ENCODE data around the gene DNAAF1. TPM values are rescaled to one million over a fixed set of nuclear protein-coding genes. Genes with fewer than 3 reads are reported as not detected.

DNAAF1 gene
- total RNA-seq, 2 donors from 2014 or later: 0.20 TPM; not detected in 1

GRCh38 chr16:84131117-84131516, 14.0 kb upstream of the DNAAF1 start:
- intact Hi-C loops (cut with DNase I): no loop called here

GRCh38 chr16:84132527-84133285, 12.4 kb upstream of the DNAAF1 start:
- H3K27ac ChIP-seq: no peak overlapping the region
- no peaks in the 10 kb centered on the region for H3K27me3 ChIP-seq
- H3K4me1 ChIP-seq: no peaks in the 10 kb centered on the region
- TF ChIP-seq CTCF (IDR thresholded peaks at IDR 0.05): no peak
- no peaks in the 10 kb centered on the region for H3K9me3 ChIP-seq
- intact Hi-C loops (cut with DNase I): no loop called here
- no peak overlapping the region for H3K9ac ChIP-seq (ENCODE audit: low read depth in 2 of 2, low read length in 2 of 2)
- H3K36me3 ChIP-seq: no peaks in the 10 kb centered on the region
- DNase-seq: no peak
- no peak overlapping the region for H3K4me3 ChIP-seq

More at GRCh38 chr16:84131117-84131516, 14.0 kb upstream of the DNAAF1 start:
- H3K36me3 ChIP-seq: no peaks in the 10 kb centered on the region
- TF ChIP-seq CTCF (IDR thresholded peaks at IDR 0.05): no peak
- H3K27ac ChIP-seq: no peak overlapping the region
- no peaks in the 10 kb centered on the region for H3K9me3 ChIP-seq
- H3K9ac ChIP-seq (ENCODE audit: low read depth in 2 of 2, low read length in 2 of 2): no peak overlapping the region
- H3K27me3 ChIP-seq: no peaks in the 10 kb centered on the region
- DNase-seq: no peak
- H3K4me1 ChIP-seq: no peaks in the 10 kb centered on the region
- no peak overlapping the region for H3K4me3 ChIP-seq

- no peak for DNase-seq
- no peaks in the 10 kb centered on the region for H3K36me3 ChIP-seq
- intact Hi-C loops (cut with DNase I): no loop called here
Observed at GRCh38 chr16:84136331-84137125, 8.6 kb upstream of the DNAAF1 start.

GRCh38 chr16:84137287-84137686, 7.8 kb upstream of the DNAAF1 start:
- Histone ChIP-seq H3K9me3 (no peaks in the 10 kb centered on the region), H3K4me3 (no peak overlapping the region), H3K27ac (no peak overlapping the region), H3K27me3 (no peaks in the 10 kb centered on the region), H3K36me3 (no peaks in the 10 kb centered on the region), H3K9ac (ENCODE audit: low read depth in 2 of 2, low read length in 2 of 2) (no peak overlapping the region), H3K4me1 (no peaks in the 10 kb centered on the region)
- no peak for TF ChIP-seq CTCF (IDR thresholded peaks at IDR 0.05)
- no peak for DNase-seq
- intact Hi-C loops (cut with DNase I): no loop called here

More at GRCh38 chr16:84136331-84137125, 8.6 kb upstream of the DNAAF1 start:
- no peak for TF ChIP-seq CTCF (IDR thresholded peaks at IDR 0.05)
- Histone ChIP-seq H3K4me1 (no peaks in the 10 kb centered on the region), H3K27ac (no peak overlapping the region), H3K9me3 (no peaks in the 10 kb centered on the region), H3K4me3 (no peak overlapping the region), H3K27me3 (no peaks in the 10 kb centered on the region), H3K9ac (ENCODE audit: low read depth in 2 of 2, low read length in 2 of 2) (no peak overlapping the region)

- H3K27ac ChIP-seq: no peak overlapping the region
- H3K9me3 ChIP-seq: no peaks in the 10 kb centered on the region
- H3K36me3 ChIP-seq: no peaks in the 10 kb centered on the region
- intact Hi-C loops (cut with DNase I): no loop called here
- H3K9ac ChIP-seq (ENCODE audit: low read depth in 2 of 2, low read length in 2 of 2): no peak overlapping the region
- H3K4me1 ChIP-seq: no peaks in the 10 kb centered on the region
- no peaks in the 10 kb centered on the region for H3K27me3 ChIP-seq
- no peak overlapping the region for H3K4me3 ChIP-seq
- DNase-seq: no peak
- no peak for TF ChIP-seq CTCF (IDR thresholded peaks at IDR 0.05)
Observed at GRCh38 chr16:84137769-84138357, 7.2 kb upstream of the DNAAF1 start.

Measured in colonic mucosa (tissue), 4 donors.